K562 (cell line): ENCODE data around the gene S100A8. TPM values are rescaled to one million over a fixed set of nuclear protein-coding genes. Genes with fewer than 3 reads are reported as not detected.

Experiments used
- ARID1B ChIP-seq: fragments of 450-650 bp; IDR thresholded peaks from 2 replicates; pipeline ENCODE4 v1.6.1; 2016; ENCODE audit warnings: antibody characterized with exemption, mild to moderate bottlenecking, inconsistent platforms
- CCAR2 ChIP-seq: fragments of 200-400 bp; formaldehyde crosslinking; IDR thresholded peaks from 2 replicates; pipeline ENCODE4 v1.6.1; 2017; ENCODE audit warnings: mild to moderate bottlenecking, low read depth, low read length
- CHD1 ChIP-seq: fragments of 200-600 bp; sonication (generic); IDR thresholded peaks from one replicate; pipeline ENCODE4 v1.6.1; 2012; ENCODE audit warnings: mild to moderate bottlenecking, moderate library complexity, low read length, inconsistent platforms
- CHD4 ChIP-seq: fragments of 200-600 bp; sonication (generic); IDR thresholded peaks from 3 replicates; pipeline ENCODE4 v1.6.1; 2012; ENCODE audit warnings: low read depth, mild to moderate bottlenecking, mixed read lengths, low read length, inconsistent platforms; ENCODE audit not compliant: insufficient read depth, insufficient replicate concordance, poor library complexity, severe bottlenecking
- DPF2 ChIP-seq: fragments of 450-650 bp; IDR thresholded peaks from 2 replicates; pipeline ENCODE4 v1.6.1; 2016
- E2F8 ChIP-seq: fragments of 450-650 bp; IDR thresholded peaks from 2 replicates; pipeline ENCODE4 v1.7.1; 2018; ENCODE audit warnings: mild to moderate bottlenecking, low read depth; ENCODE audit not compliant: partially characterized antibody
- HDAC1 ChIP-seq, 2 experiments: fragments of 450-650 bp; IDR thresholded peaks; 2 replicates each; pipeline ENCODE4 v1.6.1; 2016 to 2017; ENCODE audit warnings: inconsistent platforms in 1 of 2, mild to moderate bottlenecking in 1 of 2, moderate library complexity in 1 of 2
- KHSRP ChIP-seq: fragments of 450-650 bp; IDR thresholded peaks from 2 replicates; pipeline ENCODE4 v1.6.1; 2017
- POLR2B ChIP-seq: fragments of 450-650 bp; IDR thresholded peaks from 2 replicates; pipeline ENCODE4 v1.6.1; 2018; ENCODE audit warnings: low read depth; ENCODE audit not compliant: partially characterized antibody
- TFE3 ChIP-seq: fragments of 450-650 bp; formaldehyde crosslinking; IDR thresholded peaks from 2 replicates; pipeline ENCODE4 v1.4.0; 2020; ENCODE audit warnings: mild to moderate bottlenecking, mixed read lengths
- ZC3H8 ChIP-seq: fragments of 450-650 bp; IDR thresholded peaks from 2 replicates; pipeline ENCODE4 v1.6.1; 2017
- ZFP1 ChIP-seq: fragments of 450-650 bp; formaldehyde crosslinking; IDR thresholded peaks from 2 replicates; pipeline ENCODE4 v1.4.0; 2020; ENCODE audit warnings: mild to moderate bottlenecking, mixed read lengths
- ZNF347 ChIP-seq: fragments of 450-650 bp; formaldehyde crosslinking; IDR thresholded peaks from 2 replicates; pipeline ENCODE4 v1.4.0; 2020; ENCODE audit warnings: low read depth, mild to moderate bottlenecking, moderate library complexity
- ZNF644 ChIP-seq: fragments of 200-800 bp; sonication (Bioruptor generic); IDR thresholded peaks from 2 replicates; pipeline ENCODE4 v1.6.1; 2016; ENCODE audit warnings: low read depth, missing genetic modification characterization, missing compliant biosample characterization
- ZNF785 ChIP-seq: fragments of 250-450 bp; sonication (Bioruptor Pico); IDR thresholded peaks from 2 replicates; pipeline ENCODE4 v1.4.0; 2020; ENCODE audit warnings: mild to moderate bottlenecking
- polyA plus RNA-seq, 8 experiments: library from polyadenylated mRNA; depleted of rRNA in 4 of 8; stranded (reverse) in 5 of 8; unstranded in 3 of 8; fragments of >200 nt; fragmentation: Nextera tagmentation in 2 of 8; fragmentation: Illumina TruSeq in 1 of 8; extraction: Ambion mirVana in 2 of 8; extraction: Trizol in 1 of 8; gene quantifications; 2 replicates each; pipeline versions ENCODE4 v1.2.1 to v1.2.3, GENCODE V29; 2011 to 2014; ENCODE audit warnings: inconsistent platforms in 1 of 8, missing spikeins in 1 of 8
- total RNA-seq, 7 experiments: library from RNA; depleted of rRNA in 6 of 7; stranded (reverse); fragments of >200 nt in 6 of 7; fragmentation: Illumina TruSeq in 2 of 7; extraction: Trizol in 2 of 7; gene quantifications; 2 replicates each; pipeline versions ENCODE4 v1.2.1 to v1.2.3, GENCODE V29; 2011 to 2021; ENCODE audit warnings: low replicate concordance in 1 of 7
- TF ChIP-seq, protein P1 (sequence below): sonication (generic); formaldehyde crosslinking; IDR thresholded peaks from 2 replicates; pipeline ENCODE4 v1.8.0; 2023; ENCODE audit warnings: mild to moderate bottlenecking, missing genetic modification reagents
- TF ChIP-seq, protein P2 (sequence below): IDR thresholded peaks from 2 replicates; pipeline ENCODE4 v1.6.1; 2012; ENCODE audit warnings: low read depth, low read length, improper control_type of control experiment, borderline replicate concordance
- TF ChIP-seq, protein P3 (sequence below): fragments of 250-450 bp; sonication (Bioruptor Pico); IDR thresholded peaks from 2 replicates; pipeline ENCODE4 v1.5.0; 2021; ENCODE audit warnings: mild to moderate bottlenecking, borderline replicate concordance

Gene S100A8
- total and polyA plus RNA-seq, 9 of the 15 experiments (the other 6 are each of a cell fraction or from before 2014, with no cell fraction given) = 0.15 to 0.60 TPM; not detected in 7

DNA sequence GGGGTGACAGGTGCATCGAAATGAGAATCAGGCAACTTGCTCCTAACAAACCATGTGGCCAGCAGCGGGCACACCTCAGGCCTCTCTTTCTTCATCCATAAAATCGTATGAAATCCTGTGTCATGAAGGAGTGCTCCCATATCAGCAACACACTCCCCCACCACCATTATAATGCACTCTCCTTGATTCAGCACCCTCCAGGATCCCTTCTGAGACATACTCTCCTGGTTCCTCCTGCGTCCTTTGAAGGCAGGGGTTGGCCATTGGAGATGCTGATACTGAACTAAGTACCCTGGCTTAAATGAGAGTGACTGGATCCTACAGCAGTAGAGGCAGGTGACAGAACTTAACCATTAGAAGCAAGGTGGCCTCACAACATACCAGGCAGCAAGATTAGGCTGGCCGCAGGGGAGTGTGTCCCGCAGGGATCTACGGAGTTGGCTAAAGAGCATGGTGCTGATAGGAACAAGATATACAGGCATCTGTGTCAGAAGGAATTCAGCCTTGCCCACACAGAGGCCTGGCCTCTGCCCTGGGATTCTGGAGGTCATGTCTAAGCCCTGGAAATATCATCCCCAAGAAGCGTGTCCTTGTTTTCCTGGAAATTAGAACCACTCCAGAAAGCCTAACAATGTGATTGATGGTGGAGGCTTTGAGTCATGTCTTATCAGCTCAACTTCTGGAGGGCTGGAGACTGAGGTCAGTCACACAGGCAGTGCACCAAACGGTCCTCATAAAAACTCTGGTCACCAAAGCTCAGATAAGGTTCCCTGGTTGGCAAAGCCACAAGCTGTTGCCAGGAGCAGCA lies 42.2 kb upstream of the S100A8 start (continued):
- TF ChIP-seq ZFP1 (no peak), POLR2B (no peak), TFE3 (CRISPR knock-in tag) (no peak), CHD4 (no peak), ZC3H8 (no peak), DPF2 (peak; percentile 93), CHD1 (no peak), ARID1B (peak; percentile 96), KHSRP (no peak), HDAC1 (IDR thresholded peaks at IDR 0.05) (peak in 1 of 2 experiments; percentile 94; a peak in 2 of 4 replicates), ZNF644 (tag) (no peak), E2F8 (no peak), ZNF785 (no peak), ZNF347 (CRISPR knock-in tag) (no peak), CCAR2 (no peak)
- TF ChIP-seq, protein P1, sequence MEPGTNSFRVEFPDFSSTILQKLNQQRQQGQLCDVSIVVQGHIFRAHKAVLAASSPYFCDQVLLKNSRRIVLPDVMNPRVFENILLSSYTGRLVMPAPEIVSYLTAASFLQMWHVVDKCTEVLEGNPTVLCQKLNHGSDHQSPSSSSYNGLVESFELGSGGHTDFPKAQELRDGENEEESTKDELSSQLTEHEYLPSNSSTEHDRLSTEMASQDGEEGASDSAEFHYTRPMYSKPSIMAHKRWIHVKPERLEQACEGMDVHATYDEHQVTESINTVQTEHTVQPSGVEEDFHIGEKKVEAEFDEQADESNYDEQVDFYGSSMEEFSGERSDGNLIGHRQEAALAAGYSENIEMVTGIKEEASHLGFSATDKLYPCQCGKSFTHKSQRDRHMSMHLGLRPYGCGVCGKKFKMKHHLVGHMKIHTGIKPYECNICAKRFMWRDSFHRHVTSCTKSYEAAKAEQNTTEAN (CRISPR knock-in tag) = no peak
- TF ChIP-seq, protein P2, sequence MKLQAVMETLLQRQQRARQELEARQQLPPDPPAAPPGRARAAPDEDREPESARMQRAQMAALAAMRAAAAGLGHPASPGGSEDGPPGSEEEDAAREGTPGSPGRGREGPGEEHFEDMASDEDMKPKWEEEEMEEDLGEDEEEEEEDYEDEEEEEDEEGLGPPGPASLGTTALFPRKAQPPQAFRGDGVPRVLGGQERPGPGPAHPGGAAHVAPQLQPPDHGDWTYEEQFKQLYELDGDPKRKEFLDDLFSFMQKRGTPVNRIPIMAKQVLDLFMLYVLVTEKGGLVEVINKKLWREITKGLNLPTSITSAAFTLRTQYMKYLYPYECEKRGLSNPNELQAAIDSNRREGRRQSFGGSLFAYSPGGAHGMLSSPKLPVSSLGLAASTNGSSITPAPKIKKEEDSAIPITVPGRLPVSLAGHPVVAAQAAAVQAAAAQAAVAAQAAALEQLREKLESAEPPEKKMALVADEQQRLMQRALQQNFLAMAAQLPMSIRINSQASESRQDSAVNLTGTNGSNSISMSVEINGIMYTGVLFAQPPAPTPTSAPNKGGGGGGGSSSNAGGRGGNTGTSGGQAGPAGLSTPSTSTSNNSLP = peak; percentile 56; the same call in 1 of the 2 replicates
- TF ChIP-seq, protein P3, sequence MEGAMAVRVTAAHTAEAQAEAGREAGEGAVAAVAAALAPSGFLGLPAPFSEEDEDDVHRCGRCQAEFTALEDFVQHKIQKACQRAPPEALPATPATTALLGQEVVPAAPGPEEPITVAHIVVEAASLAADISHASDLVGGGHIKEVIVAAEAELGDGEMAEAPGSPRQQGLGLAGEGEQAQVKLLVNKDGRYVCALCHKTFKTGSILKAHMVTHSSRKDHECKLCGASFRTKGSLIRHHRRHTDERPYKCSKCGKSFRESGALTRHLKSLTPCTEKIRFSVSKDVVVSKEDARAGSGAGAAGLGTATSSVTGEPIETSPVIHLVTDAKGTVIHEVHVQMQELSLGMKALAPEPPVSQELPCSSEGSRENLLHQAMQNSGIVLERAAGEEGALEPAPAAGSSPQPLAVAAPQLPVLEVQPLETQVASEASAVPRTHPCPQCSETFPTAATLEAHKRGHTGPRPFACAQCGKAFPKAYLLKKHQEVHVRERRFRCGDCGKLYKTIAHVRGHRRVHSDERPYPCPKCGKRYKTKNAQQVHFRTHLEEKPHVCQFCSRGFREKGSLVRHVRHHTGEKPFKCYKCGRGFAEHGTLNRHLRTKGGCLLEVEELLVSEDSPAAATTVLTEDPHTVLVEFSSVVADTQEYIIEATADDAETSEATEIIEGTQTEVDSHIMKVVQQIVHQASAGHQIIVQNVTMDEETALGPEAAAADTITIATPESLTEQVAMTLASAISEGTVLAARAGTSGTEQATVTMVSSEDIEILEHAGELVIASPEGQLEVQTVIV = no peak
